HCT116 (cell line): ENCODE measurements around the gene MAEA. TPM values are rescaled to one million over a fixed set of nuclear protein-coding genes. Genes with fewer than 3 reads are reported as not detected.

Source experiments
- ATAC-seq: fragments of 200-7000 bp; cut with Tn5 transposase; 2 replicates; pipeline ENCODE4 v1.9.1; 2020; ENCODE audit warnings: mild to moderate bottlenecking, moderate library complexity
- BruUV-seq: library from RNA; stranded (reverse); fragments of 400-500 nt; replicated peaks from 2 replicates; lab custom pipeline; 2021; lab: Mats Ljungman, UMichigan
- CTCF ChIA-PET: fragments of 300-600 bp; sonication (Branson Sonifier 250); formaldehyde crosslinking; loops from one replicate; lab custom pipeline; 2021; ENCODE audit warnings: antibody characterized with exemption; lab: Charles Lee
- POLR2A ChIA-PET: fragments of 300-600, 350-600 bp; sonication (Branson Sonifier 250); formaldehyde crosslinking; loops from one replicate; lab custom pipeline; 2021; ENCODE audit warnings: antibody characterized with exemption; lab: Charles Lee
- RAD21 ChIA-PET, 2 experiments: fragments of 300-600 bp; sonication (Branson Sonifier 250); formaldehyde crosslinking; loops; one replicate each; lab custom pipeline; 2023; ENCODE audit warnings: low total read pairs in 2 of 2; ENCODE audit not compliant: uncharacterized antibody in 2 of 2, unreplicated experiment in 2 of 2, low non-redundant PET in 1 of 2; lab: Charles Lee
- DNase-seq: peaks from one replicate; pipeline ENCODE4 v3.0.0-alpha.2; 2010; ENCODE audit warnings: low read depth, low spot score
- H2AFZ ChIP-seq: fragments of 200-600 bp; shearing (Covaris generic), sonication (generic); 2 replicates; pipeline ENCODE4 v1.6.1; 2017; ENCODE audit warnings: low read depth, mixed run types, mixed read lengths, antibody characterized with exemption, low read length; ENCODE audit not compliant: poor library complexity, severe bottlenecking
- H3K27ac ChIP-seq: 2 replicates; pipeline ENCODE4 v1.5.1; 2012; ENCODE audit warnings: low read depth, low read length
- H3K27me3 ChIP-seq: fragments of 200-600 bp; sonication (generic); 2 replicates; pipeline ENCODE4 v1.6.1; 2016; ENCODE audit warnings: mixed run types, low read length, mixed read lengths; ENCODE audit not compliant: insufficient read depth
- H3K36me3 ChIP-seq, 2 experiments: fragments of 200-500 bp in 1 of 2; fragments of 200-600 bp in 1 of 2; sonication (Bioruptor generic) in 1 of 2; sonication (generic) in 1 of 2; 2 replicates each; pipeline versions ENCODE4 v1.5.1 to v1.6.1; 2014 to 2016; ENCODE audit warnings: low read length in 2 of 2, inconsistent platforms in 1 of 2, mixed read lengths in 1 of 2, mixed run types in 1 of 2; ENCODE audit not compliant: insufficient read depth in 2 of 2, control insufficient read depth in 1 of 2
- H3K4me1 ChIP-seq, 2 experiments: fragments of 200-600 bp in 1 of 2; sonication (generic) in 1 of 2; 2 replicates each; pipeline versions ENCODE4 v1.5.1 to v1.6.1; 2012 to 2017; ENCODE audit warnings: low read length in 2 of 2, inconsistent platforms in 1 of 2, mild to moderate bottlenecking in 1 of 2, mixed read lengths in 1 of 2, mixed run types in 1 of 2, moderate library complexity in 1 of 2; ENCODE audit not compliant: insufficient read depth in 2 of 2, control insufficient read depth in 1 of 2
- H3K4me2 ChIP-seq: fragments of 200-600 bp; sonication (generic); 2 replicates; pipeline ENCODE4 v1.6.1; 2017; ENCODE audit warnings: mixed run types, low read length, mixed read lengths
- H3K4me3 ChIP-seq, 2 experiments: fragments of 200-600 bp in 1 of 2; sonication (generic) in 1 of 2; replicated peaks in 1 of 2; 2 replicates each; pipeline ENCODE4 v1.5.1; 2011 to 2016; ENCODE audit warnings: low read length in 2 of 2, control low read depth in 1 of 2, low read depth in 1 of 2, mild to moderate bottlenecking in 1 of 2, mixed read lengths in 1 of 2, mixed run types in 1 of 2
- H3K79me2 ChIP-seq: fragments of 200-600 bp; sonication (generic); 2 replicates; pipeline ENCODE4 v1.6.1; 2017; ENCODE audit warnings: mild to moderate bottlenecking, mixed run types, low read length, moderate library complexity, mixed read lengths; ENCODE audit not compliant: insufficient read depth
- H3K9ac ChIP-seq: fragments of 200-600 bp; sonication (generic); 2 replicates; pipeline ENCODE4 v1.6.1; 2016; ENCODE audit warnings: low read length, mixed read lengths
- H3K9me2 ChIP-seq: fragments of 200-600 bp; sonication (generic), shearing (Covaris generic); 2 replicates; pipeline ENCODE4 v1.6.1; 2017; ENCODE audit warnings: mixed run types, mild to moderate bottlenecking, moderate library complexity; ENCODE audit not compliant: insufficient read depth
- H3K9me3 ChIP-seq, 2 experiments: fragments of 200-500 bp in 1 of 2; fragments of 200-600 bp in 1 of 2; sonication (Bioruptor generic) in 1 of 2; sonication (generic) in 1 of 2; 2 replicates each; pipeline ENCODE4 v1.6.1; 2014 to 2017; ENCODE audit warnings: low read length in 2 of 2, mixed read lengths in 2 of 2, inconsistent platforms in 1 of 2, low read depth in 1 of 2, mild to moderate bottlenecking in 1 of 2, mixed run types in 1 of 2, moderate library complexity in 1 of 2; ENCODE audit not compliant: control insufficient read depth in 1 of 2, insufficient read depth in 1 of 2
- H4K20me1 ChIP-seq: fragments of 200-600 bp; sonication (generic), shearing (Covaris generic); 2 replicates; pipeline ENCODE4 v1.6.1; 2017; ENCODE audit warnings: mixed run types, mild to moderate bottlenecking, moderate library complexity; ENCODE audit not compliant: insufficient read depth
- CBX3 ChIP-seq: IDR thresholded peaks from 2 replicates; pipeline ENCODE4 v1.6.1; 2012; ENCODE audit warnings: low read depth
- CEBPB ChIP-seq: IDR thresholded peaks from 2 replicates; pipeline ENCODE4 v1.6.1; 2012; ENCODE audit warnings: low read depth
- EGR1 ChIP-seq: IDR thresholded peaks from 2 replicates; pipeline ENCODE4 v1.6.1; 2012; ENCODE audit warnings: low read depth
- EZH2 ChIP-seq: fragments of 200-600 bp; sonication (generic); IDR thresholded peaks from 2 replicates; pipeline ENCODE4 v1.6.1; 2017; ENCODE audit warnings: antibody characterized with exemption, mixed run types
- EZH2phosphoT487 ChIP-seq: fragments of 200-600 bp; IDR thresholded peaks from 2 replicates; pipeline ENCODE4 v1.6.1; 2018; ENCODE audit warnings: antibody characterized with exemption, borderline replicate concordance
- FOSL1 ChIP-seq: IDR thresholded peaks from 2 replicates; pipeline ENCODE4 v1.6.1; 2012; ENCODE audit warnings: low read depth
- JUND ChIP-seq: IDR thresholded peaks from 2 replicates; pipeline ENCODE4 v1.6.1; 2012
- POLR2A ChIP-seq: IDR thresholded peaks from 2 replicates; pipeline ENCODE4 v1.7.0; 2011; ENCODE audit warnings: borderline replicate concordance; ENCODE audit not compliant: insufficient read depth, insufficient read length; ENCODE audit errors: extremely low read depth
- POLR2AphosphoS5 ChIP-seq: IDR thresholded peaks from 2 replicates; pipeline ENCODE4 v1.6.1; 2011; ENCODE audit warnings: mild to moderate bottlenecking, low read depth, low read length, moderate library complexity
- RAD21 ChIP-seq: IDR thresholded peaks from 2 replicates; pipeline ENCODE4 v1.6.1; 2012; ENCODE audit warnings: low read depth, mild to moderate bottlenecking
- SIN3A ChIP-seq: IDR thresholded peaks from 2 replicates; pipeline ENCODE4 v1.6.1; 2012; ENCODE audit warnings: low read depth
- SRF ChIP-seq: IDR thresholded peaks from 2 replicates; pipeline ENCODE4 v1.6.1; 2012; ENCODE audit warnings: low read depth
- TCF7L2 ChIP-seq: IDR thresholded peaks from 2 replicates; pipeline ENCODE4 v1.7.0; 2011; ENCODE audit warnings: borderline replicate concordance, inconsistent platforms; ENCODE audit not compliant: insufficient read depth, insufficient read length; ENCODE audit errors: extremely low read depth
- ZFX ChIP-seq: fragments of 450-650 bp; IDR thresholded peaks from 2 replicates; pipeline ENCODE4 v1.6.1; 2017
- intact Hi-C: fragments of 100-400 bp; cut with micrococcal nuclease; formaldehyde crosslinking; loops from 2 replicates; pipeline ENCODE4 v1.10.0; 2022
- total RNA-seq: library from RNA; stranded (reverse); gene quantifications from one replicate; pipeline ENCODE4 v1.2.1, GENCODE V29; 2021; ENCODE audit not compliant: unreplicated experiment
- TF ChIP-seq, protein P1 (sequence below): IDR thresholded peaks from 2 replicates; pipeline ENCODE4 v1.6.1; 2011; ENCODE audit warnings: mild to moderate bottlenecking, low read length, moderate library complexity; ENCODE audit not compliant: insufficient replicate concordance; ENCODE audit errors: extremely low read depth
- TF ChIP-seq, protein P2 (sequence below), 3 experiments: fragments of 200-600 bp in 1 of 3; sonication (generic) in 1 of 3; IDR thresholded peaks in 2 of 3; conservative IDR thresholded peaks in 1 of 3; 2 replicates each; pipeline ENCODE4 v1.5.1; 2012 to 2017; ENCODE audit warnings: low read depth in 2 of 3, low read length in 2 of 3, antibody characterized with exemption in 1 of 3, borderline replicate concordance in 1 of 3, control low read depth in 1 of 3, mild to moderate bottlenecking in 1 of 3, mixed read lengths in 1 of 3, mixed run types in 1 of 3, moderate library complexity in 1 of 3; ENCODE audit not compliant: insufficient read depth in 1 of 3
- TF ChIP-seq, protein P3 (sequence below): IDR thresholded peaks from 2 replicates; pipeline ENCODE4 v1.6.1; 2012; ENCODE audit warnings: low read depth

The MAEA gene
- total RNA-seq, 1 experiment from 2014 or later: 88.3 TPM

DNA sequence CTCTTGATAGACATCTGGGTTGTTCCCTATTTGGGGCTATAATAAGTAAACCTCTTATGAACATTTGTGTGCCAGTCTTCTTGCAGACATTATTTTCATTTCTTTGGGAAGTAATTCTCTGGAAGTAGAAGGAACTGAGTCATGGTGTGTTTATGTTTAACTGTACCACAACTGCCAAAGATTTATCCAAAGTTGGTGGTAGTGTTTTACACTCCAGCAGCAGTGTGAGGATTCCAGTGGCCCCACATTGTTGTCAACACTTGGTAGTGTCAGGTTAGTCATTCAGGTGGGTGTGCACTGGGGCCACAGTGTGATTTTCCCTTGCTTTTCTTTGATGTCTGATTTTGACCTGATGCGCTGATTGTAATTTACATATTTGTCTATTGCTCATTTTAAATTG, 52.3 kb downstream of the MAEA start:
- H3K4me3 ChIP-seq: no peak overlapping the region
- peaks cover 9 to 36% of the 10 kb centered on the region in 2 experiments for H3K36me3 ChIP-seq
- no peaks in the 10 kb centered on the region for H3K9me2 ChIP-seq
- ChIA-PET CTCF (no interaction called here), RAD21 (no interaction called here), POLR2A (no interaction called here)
- H3K4me1 ChIP-seq: peaks cover 4 to 35% of the 10 kb centered on the region in 2 experiments; a peak in 3 of 4 replicates
- BruUV-seq: no TSS peak
- TF ChIP-seq CEBPB (no peak), SIN3A (no peak), POLR2A (no peak), TCF7L2 (no peak), FOSL1 (no peak), EGR1 (no peak), JUND (no peak), EZH2 (no peak), ZFX (no peak), SRF (no peak), CBX3 (no peak), POLR2AphosphoS5 (no peak; the same call in 1 of the 2 replicates), RAD21 (no peak), EZH2phosphoT487 (no peak)
- TF ChIP-seq, protein P1, sequence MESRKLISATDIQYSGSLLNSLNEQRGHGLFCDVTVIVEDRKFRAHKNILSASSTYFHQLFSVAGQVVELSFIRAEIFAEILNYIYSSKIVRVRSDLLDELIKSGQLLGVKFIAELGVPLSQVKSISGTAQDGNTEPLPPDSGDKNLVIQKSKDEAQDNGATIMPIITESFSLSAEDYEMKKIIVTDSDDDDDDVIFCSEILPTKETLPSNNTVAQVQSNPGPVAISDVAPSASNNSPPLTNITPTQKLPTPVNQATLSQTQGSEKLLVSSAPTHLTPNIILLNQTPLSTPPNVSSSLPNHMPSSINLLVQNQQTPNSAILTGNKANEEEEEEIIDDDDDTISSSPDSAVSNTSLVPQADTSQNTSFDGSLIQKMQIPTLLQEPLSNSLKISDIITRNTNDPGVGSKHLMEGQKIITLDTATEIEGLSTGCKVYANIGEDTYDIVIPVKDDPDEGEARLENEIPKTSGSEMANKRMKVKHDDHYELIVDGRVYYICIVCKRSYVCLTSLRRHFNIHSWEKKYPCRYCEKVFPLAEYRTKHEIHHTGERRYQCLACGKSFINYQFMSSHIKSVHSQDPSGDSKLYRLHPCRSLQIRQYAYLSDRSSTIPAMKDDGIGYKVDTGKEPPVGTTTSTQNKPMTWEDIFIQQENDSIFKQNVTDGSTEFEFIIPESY: no peak
- TF ChIP-seq, protein P2, sequence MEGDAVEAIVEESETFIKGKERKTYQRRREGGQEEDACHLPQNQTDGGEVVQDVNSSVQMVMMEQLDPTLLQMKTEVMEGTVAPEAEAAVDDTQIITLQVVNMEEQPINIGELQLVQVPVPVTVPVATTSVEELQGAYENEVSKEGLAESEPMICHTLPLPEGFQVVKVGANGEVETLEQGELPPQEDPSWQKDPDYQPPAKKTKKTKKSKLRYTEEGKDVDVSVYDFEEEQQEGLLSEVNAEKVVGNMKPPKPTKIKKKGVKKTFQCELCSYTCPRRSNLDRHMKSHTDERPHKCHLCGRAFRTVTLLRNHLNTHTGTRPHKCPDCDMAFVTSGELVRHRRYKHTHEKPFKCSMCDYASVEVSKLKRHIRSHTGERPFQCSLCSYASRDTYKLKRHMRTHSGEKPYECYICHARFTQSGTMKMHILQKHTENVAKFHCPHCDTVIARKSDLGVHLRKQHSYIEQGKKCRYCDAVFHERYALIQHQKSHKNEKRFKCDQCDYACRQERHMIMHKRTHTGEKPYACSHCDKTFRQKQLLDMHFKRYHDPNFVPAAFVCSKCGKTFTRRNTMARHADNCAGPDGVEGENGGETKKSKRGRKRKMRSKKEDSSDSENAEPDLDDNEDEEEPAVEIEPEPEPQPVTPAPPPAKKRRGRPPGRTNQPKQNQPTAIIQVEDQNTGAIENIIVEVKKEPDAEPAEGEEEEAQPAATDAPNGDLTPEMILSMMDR (IDR thresholded peaks at IDR 0.05 in 2 of 3, conservative IDR thresholded peaks at IDR 0.05 in 1 of 3; ENCODE audit: borderline replicate concordance in 1 of 3, insufficient read depth in 1 of 3, low read depth in 2 of 3, low read length in 2 of 3): no peak
- TF ChIP-seq, protein P3, sequence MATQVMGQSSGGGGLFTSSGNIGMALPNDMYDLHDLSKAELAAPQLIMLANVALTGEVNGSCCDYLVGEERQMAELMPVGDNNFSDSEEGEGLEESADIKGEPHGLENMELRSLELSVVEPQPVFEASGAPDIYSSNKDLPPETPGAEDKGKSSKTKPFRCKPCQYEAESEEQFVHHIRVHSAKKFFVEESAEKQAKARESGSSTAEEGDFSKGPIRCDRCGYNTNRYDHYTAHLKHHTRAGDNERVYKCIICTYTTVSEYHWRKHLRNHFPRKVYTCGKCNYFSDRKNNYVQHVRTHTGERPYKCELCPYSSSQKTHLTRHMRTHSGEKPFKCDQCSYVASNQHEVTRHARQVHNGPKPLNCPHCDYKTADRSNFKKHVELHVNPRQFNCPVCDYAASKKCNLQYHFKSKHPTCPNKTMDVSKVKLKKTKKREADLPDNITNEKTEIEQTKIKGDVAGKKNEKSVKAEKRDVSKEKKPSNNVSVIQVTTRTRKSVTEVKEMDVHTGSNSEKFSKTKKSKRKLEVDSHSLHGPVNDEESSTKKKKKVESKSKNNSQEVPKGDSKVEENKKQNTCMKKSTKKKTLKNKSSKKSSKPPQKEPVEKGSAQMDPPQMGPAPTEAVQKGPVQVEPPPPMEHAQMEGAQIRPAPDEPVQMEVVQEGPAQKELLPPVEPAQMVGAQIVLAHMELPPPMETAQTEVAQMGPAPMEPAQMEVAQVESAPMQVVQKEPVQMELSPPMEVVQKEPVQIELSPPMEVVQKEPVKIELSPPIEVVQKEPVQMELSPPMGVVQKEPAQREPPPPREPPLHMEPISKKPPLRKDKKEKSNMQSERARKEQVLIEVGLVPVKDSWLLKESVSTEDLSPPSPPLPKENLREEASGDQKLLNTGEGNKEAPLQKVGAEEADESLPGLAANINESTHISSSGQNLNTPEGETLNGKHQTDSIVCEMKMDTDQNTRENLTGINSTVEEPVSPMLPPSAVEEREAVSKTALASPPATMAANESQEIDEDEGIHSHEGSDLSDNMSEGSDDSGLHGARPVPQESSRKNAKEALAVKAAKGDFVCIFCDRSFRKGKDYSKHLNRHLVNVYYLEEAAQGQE: no peak
- H3K79me2 ChIP-seq: peaks cover 14% of the 10 kb centered on the region; the same call in 1 of the 2 replicates
- no peak overlapping the region for H3K27ac ChIP-seq
- no peak overlapping the region for H2AFZ ChIP-seq
- intact Hi-C loops: no loop called here
- H3K27me3 ChIP-seq: no peaks in the 10 kb centered on the region
- no peak overlapping the region for H3K9ac ChIP-seq
- H4K20me1 ChIP-seq: no peaks in the 10 kb centered on the region
- no peaks in the 10 kb centered on the region for H3K9me3 ChIP-seq
- no peak for ATAC-seq
- DNase-seq: no peak
- H3K4me2 ChIP-seq: no peak overlapping the region
